HG03439 (cell line): ENCODE measurements around the gene CRBN.

Experiments used
- ATAC-seq: cut with Tn5 transposase; IDR thresholded peaks from one replicate; pipeline ENCODE4 v1.9.1; 2021; ENCODE audit warnings: mild to moderate bottlenecking, moderate library complexity; ENCODE audit not compliant: unreplicated experiment

The CRBN gene

GRCh38 chr3:3179407-3180094 is at the start of gene CRBN:
Gene CRBN, minus strand, starts transcription at chr3:3179691. Its CDS starts 4 bp downstream, at chr3:3179687.
- ATAC-seq, result peak; percentile 99

- no peak for ATAC-seq
These were observed 48.1 kb upstream of the CRBN start for GRCh38 chr3:3227640-3228039.

- no peak for ATAC-seq
These were observed 42.0 kb upstream of the CRBN start for GRCh38 chr3:3221528-3221927.

GRCh38 chr3:3216401-3216800 is 36.9 kb upstream of the CRBN start:
- ATAC-seq, result no peak

GRCh38 chr3:3212781-3213440 is 33.4 kb upstream of the CRBN start:
- no peak for ATAC-seq

GRCh38 chr3:3209714-3210113 is 30.2 kb upstream of the CRBN start:
- ATAC-seq, result no peak

GRCh38 chr3:3209057-3209456 is 29.6 kb upstream of the CRBN start:
- ATAC-seq, result no peak

GRCh38 chr3:3201611-3202010 is 22.1 kb upstream of the CRBN start:
- peak; percentile 95 for ATAC-seq

GRCh38 chr3:3200632-3201212 is 21.2 kb upstream of the CRBN start:
- peak; percentile 69 for ATAC-seq

GRCh38 chr3:3199306-3199705 is 19.8 kb upstream of the CRBN start:
- no peak for ATAC-seq

GRCh38 chr3:3196148-3196861 is 16.8 kb upstream of the CRBN start:
- no peak for ATAC-seq

GRCh38 chr3:3194861-3195260 is 15.4 kb upstream of the CRBN start:
- ATAC-seq, result no peak

GRCh38 chr3:3192286-3192675 is 12.8 kb upstream of the CRBN start:
- ATAC-seq, result no peak

GRCh38 chr3:3191675-3192285 is 12.3 kb upstream of the CRBN start:
- ATAC-seq, result no peak

GRCh38 chr3:3189961-3190360 is 10.5 kb upstream of the CRBN start:
- no peak for ATAC-seq

GRCh38 chr3:3189102-3189727 is 9.7 kb upstream of the CRBN start:
- no peak for ATAC-seq

- no peak for ATAC-seq
These were observed 5.4 kb upstream of the CRBN start for GRCh38 chr3:3184876-3185275.

- ATAC-seq, result no peak
These were observed 965 bp upstream of the CRBN start for GRCh38 chr3:3180456-3180855.

- peak; percentile 7 for ATAC-seq
These were observed 778 bp downstream of the CRBN start for GRCh38 chr3:3178498-3179328.
